Neural cell (in vitro differentiated cells): ENCODE results near the gene VANGL1.

Experiments used
- EP300 ChIP-seq: fragments of 450-650 bp; conservative IDR thresholded peaks from 2 replicates; pipeline ENCODE4 v1.6.1; 2014; ENCODE audit warnings: antibody characterized with exemption, mild to moderate bottlenecking, moderate library complexity; ENCODE audit not compliant: poor library complexity, severe bottlenecking
- TF ChIP-seq, protein P1 (sequence below): fragments of 450-650 bp; IDR thresholded peaks from 2 replicates; pipeline ENCODE4 v1.5.1; 2014; ENCODE audit warnings: antibody characterized with exemption, mild to moderate bottlenecking, moderate library complexity; ENCODE audit not compliant: poor library complexity, severe bottlenecking

DNA sequence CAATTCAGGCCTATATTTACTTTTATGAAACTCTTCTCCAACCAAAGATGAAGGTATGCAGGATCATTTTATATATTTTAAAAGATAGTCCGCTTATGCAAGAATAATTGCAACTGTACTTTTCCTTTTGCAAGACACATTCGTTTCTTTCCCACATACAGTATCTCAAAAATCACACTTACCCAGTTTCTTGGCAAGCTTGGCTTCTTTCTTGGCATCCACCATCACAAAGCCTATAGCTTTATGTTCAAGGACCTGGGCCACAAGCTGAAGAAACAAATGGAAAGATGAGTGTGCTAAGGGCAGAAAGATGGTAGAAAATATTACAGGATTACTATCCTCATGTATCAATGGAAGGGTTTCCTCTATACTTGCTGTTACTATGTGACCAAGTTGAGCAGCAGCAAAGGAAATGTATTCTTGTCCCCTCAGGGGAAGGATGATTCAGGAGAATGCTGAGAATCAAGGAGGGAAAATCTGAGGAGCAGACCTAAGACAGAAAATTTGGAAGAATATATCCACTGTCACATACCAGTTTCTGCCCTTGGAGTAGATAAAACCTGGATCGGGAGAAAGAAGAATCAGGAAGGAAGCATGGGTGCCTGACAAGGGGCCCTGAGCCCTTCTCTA, 103.0 kb downstream of the VANGL1 start:
- TF ChIP-seq, protein P1, sequence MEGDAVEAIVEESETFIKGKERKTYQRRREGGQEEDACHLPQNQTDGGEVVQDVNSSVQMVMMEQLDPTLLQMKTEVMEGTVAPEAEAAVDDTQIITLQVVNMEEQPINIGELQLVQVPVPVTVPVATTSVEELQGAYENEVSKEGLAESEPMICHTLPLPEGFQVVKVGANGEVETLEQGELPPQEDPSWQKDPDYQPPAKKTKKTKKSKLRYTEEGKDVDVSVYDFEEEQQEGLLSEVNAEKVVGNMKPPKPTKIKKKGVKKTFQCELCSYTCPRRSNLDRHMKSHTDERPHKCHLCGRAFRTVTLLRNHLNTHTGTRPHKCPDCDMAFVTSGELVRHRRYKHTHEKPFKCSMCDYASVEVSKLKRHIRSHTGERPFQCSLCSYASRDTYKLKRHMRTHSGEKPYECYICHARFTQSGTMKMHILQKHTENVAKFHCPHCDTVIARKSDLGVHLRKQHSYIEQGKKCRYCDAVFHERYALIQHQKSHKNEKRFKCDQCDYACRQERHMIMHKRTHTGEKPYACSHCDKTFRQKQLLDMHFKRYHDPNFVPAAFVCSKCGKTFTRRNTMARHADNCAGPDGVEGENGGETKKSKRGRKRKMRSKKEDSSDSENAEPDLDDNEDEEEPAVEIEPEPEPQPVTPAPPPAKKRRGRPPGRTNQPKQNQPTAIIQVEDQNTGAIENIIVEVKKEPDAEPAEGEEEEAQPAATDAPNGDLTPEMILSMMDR = no peak
- TF ChIP-seq EP300 = no peak
